AG09319 (cell line): Measurements from ENCODE around the gene CST9.
A peak's percentile ranks its signal among the peaks of the same experiment; 100 is the strongest.

Source experiments
- DNase-seq: peaks from one replicate; pipeline ENCODE4 v3.0.0-alpha.2; 2010; ENCODE audit warnings: low read depth; ENCODE audit errors: extremely low read depth
- CTCF ChIP-seq: IDR thresholded peaks from 2 replicates; pipeline ENCODE4 v1.5.1; 2011; ENCODE audit warnings: low read depth, mild to moderate bottlenecking, inconsistent platforms, low read length, moderate library complexity

The CST9 gene

DNA sequence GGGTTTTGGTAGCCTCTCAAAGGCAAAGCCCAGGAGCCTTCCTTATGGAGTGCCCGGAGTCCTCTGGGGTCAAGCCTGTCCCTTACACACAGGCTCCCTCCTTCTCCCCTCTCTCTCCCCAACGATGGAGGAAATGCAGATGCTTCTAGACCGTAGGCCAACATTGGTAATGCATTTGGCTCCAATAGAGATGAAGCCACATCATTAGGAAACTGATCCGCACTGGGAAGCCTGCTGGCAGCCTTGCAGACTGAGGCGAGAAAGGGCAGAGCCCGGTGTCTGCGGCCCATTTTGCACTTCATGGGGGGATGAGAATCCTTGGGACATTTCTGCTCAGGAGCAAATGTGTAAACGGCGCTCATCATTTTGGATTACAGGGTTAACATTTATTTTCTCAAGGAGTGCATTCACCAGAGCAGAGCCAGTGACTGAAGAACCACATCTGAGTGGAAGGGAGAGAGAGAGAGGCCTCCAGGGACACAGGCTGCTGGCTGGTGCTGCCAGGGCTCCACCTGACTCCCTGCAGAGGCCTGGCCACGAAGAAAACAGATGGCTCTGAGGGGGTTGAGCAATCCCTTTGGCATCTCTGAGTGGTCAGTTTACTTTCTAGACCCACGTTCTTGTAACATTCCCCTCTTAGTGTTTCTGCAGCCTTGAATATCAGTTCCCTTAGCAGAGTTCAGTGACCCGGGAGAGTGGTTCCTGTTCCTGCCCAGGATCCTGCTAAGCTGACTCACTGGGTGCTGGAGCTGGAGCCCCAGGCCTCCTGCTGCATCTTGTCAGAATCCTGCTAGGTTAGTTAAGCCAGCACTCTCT is 36.4 kb upstream of the CST9 start:
- no peak for TF ChIP-seq CTCF
- DNase-seq, result peak; percentile 44

DNA sequence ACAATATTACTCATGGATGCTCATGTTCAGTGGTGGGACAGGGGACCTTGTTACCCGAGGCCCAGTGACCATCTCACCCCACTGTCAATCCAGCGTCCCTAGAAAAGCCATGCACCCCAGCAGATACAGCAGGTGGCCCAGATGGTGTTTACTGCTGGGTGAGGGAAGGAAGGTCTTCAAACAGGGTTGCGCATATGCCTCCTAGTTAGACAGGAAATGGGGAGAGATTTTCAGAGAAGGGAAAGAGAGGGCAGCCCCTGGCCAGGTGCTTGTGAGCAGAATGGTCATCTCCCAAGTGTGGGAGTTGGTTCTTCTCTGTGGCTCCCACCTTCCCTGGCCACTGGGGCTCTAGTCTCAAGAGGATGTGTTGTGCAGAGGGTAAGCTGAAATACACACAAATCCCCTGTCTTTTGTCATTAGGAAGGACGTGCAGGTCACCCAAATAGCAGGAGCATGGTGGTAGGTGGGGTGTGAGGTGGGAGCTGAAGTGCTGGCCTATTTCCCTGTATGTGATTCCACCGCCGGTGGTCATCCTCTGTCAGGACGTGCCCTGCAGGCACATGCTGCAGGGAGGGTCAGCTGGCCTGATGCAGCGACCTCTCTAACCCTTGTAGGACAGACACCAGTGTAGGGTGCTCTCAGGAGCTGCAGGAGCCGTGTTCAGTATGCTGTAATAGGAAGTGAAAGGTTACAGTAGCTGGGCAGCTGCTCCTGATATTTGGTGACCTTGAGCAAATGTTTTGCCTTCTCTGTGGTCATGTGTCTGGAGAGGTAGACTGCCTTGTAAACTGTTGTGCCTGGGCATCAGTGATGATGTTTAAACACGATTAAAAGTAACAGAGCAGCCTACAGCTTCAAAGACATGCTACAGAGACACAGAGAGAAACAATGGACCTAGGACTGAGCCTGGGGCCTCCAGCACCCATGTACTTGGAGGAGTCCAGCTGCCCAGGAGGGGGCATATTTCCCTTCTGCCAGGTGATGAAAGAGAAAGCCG is 35.3 kb upstream of the CST9 start:
- TF ChIP-seq CTCF, result no peak
- no peak for DNase-seq

DNA sequence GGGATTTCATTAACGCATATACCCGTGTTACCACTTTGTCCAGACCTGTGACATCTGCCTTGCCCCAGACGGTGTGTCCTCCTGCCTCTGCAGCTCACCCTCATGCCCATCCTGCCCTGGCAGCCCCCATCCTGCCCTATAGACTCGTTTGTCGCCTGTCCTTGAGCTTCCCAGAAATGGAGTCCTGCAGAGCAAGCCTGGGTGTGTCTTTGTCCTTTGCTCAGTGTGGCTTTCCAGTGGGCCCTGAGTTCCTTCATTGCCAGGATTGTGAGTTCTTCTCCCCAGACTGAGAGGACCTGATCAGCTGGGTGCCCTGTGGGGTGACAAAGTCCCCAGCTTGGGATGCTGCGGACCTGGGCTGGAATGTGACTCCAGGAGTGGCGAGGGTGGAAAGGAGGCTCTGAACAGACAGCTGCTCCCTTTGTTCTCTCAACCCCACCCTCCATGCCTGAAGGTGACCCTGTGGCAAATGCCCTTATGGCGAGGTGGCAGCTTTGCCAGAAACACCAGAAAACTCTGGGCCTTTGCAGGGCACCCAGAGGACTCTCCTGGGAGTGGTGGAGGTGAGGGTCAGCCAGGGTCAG is 34.4 kb upstream of the CST9 start:
- no peak for DNase-seq
- no peak for TF ChIP-seq CTCF

GRCh38 chr20:23639490-23639958 is 33.8 kb upstream of the CST9 start:
- no peak for TF ChIP-seq CTCF
- DNase-seq, result no peak

DNA sequence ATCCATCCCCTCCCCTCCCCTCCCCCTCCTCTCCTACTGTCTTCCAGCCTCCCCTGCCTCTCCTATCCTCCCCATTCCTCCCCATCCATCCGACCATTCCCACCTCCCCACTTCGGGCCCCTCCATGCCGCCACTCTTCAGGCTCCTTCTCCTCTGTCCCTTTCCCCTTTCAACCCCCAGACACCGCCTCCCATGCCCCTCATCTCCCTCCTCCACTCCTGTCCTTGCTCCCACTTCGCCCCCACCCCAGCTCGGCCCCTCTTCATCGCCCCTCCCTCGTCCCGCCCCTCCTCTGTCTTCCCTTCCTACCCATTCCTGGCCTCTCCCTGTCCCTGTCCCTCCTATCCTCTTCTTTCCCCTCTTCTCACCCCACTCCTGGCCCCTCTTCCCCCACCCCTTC is 32.6 kb upstream of the CST9 start:
- DNase-seq, result no peak
- TF ChIP-seq CTCF, result no peak

- DNase-seq, result peak; percentile 69
- TF ChIP-seq CTCF, result no peak
These were observed 31.8 kb upstream of the CST9 start, which contains the start of gene CST3 for GRCh38 chr20:23637282-23638221. Gene CST3, minus strand, starts transcription at chr20:23637955. Its CDS starts 93 bp downstream, at chr20:23637862.
